Measurements from ENCODE around the gene ZNF586.
A peak's percentile ranks its signal among the peaks of the same experiment; 100 is the strongest.

The ZNF586 gene

DNA sequence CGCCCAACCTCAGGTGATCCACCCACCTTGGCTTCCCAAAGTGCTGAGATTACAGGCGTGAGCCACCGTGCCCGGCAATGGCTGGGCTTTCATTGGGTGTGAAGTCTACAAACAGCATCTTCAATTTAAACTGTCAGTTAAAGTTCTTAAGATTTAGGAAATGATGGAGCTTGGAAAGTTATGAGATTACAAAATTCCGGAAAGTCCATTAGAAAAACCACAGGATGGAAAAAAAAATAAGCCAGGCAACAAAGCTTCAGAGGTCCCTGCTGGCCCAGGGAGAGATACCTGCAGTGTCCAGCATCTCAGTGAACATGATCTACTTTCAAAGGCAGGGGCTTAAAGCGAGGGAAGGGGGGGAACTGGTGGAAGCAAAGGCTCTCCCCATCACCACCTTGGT lies 56.0 kb downstream of the ZNF586 start:
- DNase-seq = no peak

DNA sequence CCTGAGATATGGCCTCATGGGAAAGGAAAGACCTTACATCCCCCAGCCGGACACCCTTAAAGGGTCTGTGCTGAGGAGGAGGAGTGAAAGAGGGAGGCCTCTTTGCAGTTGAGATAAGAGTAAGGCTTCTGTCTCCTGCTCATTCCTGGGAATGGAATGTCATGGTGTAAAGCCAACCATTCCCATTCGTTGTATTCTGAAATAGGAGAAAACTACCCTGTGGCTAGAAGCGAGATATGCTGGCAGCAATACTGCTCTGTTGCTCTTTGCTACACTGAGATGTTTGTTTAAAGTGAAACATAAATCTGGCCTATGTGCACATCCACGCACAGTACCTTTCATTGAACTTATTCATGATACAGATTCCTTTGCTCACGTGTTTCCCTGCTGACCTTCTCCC lies 59.8 kb downstream of the ZNF586 start:
- DNase-seq = no peak

DNA sequence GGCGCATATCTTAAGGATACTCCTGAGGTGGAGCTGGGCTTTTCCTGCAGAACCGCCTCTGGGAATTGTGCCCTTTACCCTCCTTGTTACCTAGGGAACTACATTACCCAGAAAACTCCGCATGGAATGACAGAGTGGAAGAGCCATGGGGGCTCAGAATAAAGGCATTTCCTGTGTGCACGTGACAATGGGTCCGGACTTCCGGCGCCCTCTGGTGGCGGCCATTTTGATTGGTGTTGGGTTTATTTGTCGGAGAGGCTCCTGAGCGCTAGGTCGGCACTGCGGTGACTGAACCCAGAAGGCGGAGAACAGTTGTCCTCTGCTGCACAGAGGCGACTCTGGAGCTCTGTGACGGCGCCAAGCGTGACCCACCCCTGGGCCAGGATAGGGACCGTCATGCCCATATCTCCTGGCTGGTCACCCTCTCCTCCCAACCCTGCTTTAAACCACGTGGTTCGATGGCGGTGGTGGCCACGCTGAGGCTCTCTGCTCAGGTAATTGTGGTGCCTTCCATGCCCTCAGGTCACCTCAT lies 60.7 kb downstream of the ZNF586 start, which contains the start of gene ZNF587B:
Gene ZNF587B, plus strand, starts transcription at position 229 of the 532 bp plus-strand sequence. Its CDS starts 230 bp downstream, at position 459.
- DNase-seq = peak; percentile 38 to 48

Data from CD4-positive, alpha-beta T cell treated with Interleukin-4 for 1 hour (primary cell).